HEK293 (cell line): ENCODE measurements around the gene RGS7.

ENCODE experiments used
- CTCF ChIA-PET: fragments of 350-600 bp; formaldehyde crosslinking; extraction: SDS; loops from one replicate; lab custom pipeline; 2021; ENCODE audit warnings: antibody characterized with exemption; lab: Yijun Ruan, JAX
- POLR2A ChIA-PET: fragments of 300-600 bp; formaldehyde crosslinking; extraction: SDS; loops from one replicate; lab custom pipeline; 2020; ENCODE audit warnings: antibody characterized with exemption, inconsistent platforms; lab: Yijun Ruan, JAX
- H3K27ac ChIP-seq: fragments of 200-500 bp; sonication (Bioruptor generic); 2 replicates; pipeline ENCODE4 v1.5.1; 2014; ENCODE audit warnings: low read depth, low read length, control low read depth, inconsistent platforms; ENCODE audit errors: extremely low read depth
- H3K36me3 ChIP-seq, 2 experiments: fragments of 200-500 bp in 1 of 2; sonication (Bioruptor generic) in 1 of 2; 1 replicate in 1 of 2; 2 replicates in 1 of 2; pipeline ENCODE4 v1.5.1; 2014 to 2017; ENCODE audit warnings: inconsistent platforms in 2 of 2, low read length in 2 of 2; ENCODE audit not compliant: control insufficient read depth in 2 of 2, insufficient read depth in 1 of 2
- H3K4me1 ChIP-seq: fragments of 200-500 bp; sonication (Bioruptor generic); 2 replicates; pipeline ENCODE4 v1.5.1; 2014; ENCODE audit warnings: mild to moderate bottlenecking, low read length, inconsistent platforms; ENCODE audit not compliant: control insufficient read depth, insufficient read depth
- H3K4me3 ChIP-seq: 2 replicates; pipeline ENCODE4 v1.5.1; 2011; ENCODE audit warnings: low read depth, mild to moderate bottlenecking, control low read depth, low read length, moderate library complexity
- H3K9me3 ChIP-seq: fragments of 200-500 bp; sonication (Bioruptor generic); 2 replicates; pipeline ENCODE4 v1.5.1; 2014; ENCODE audit warnings: low read depth, low read length, inconsistent platforms; ENCODE audit not compliant: control insufficient read depth, insufficient read depth
- GFI1B ChIP-seq: fragments of 450-650 bp; formaldehyde crosslinking; IDR thresholded peaks from 2 replicates; pipeline ENCODE4 v1.5.1; 2016; ENCODE audit warnings: missing biosample characterization, missing genetic modification characterization
- GLIS2 ChIP-seq: fragments of 450-650 bp; formaldehyde crosslinking; IDR thresholded peaks from 2 replicates; pipeline ENCODE4 v1.5.1; 2016; ENCODE audit warnings: missing biosample characterization, missing genetic modification characterization
- KLF1 ChIP-seq: fragments of 450-650 bp; formaldehyde crosslinking; IDR thresholded peaks from 2 replicates; pipeline ENCODE4 v1.5.1; 2016; ENCODE audit warnings: missing biosample characterization, missing genetic modification characterization
- KLF8 ChIP-seq: fragments of 450-650 bp; formaldehyde crosslinking; IDR thresholded peaks from 2 replicates; pipeline ENCODE4 v1.5.1; 2016; ENCODE audit warnings: missing biosample characterization, missing genetic modification characterization
- OVOL3 ChIP-seq: fragments of 450-650 bp; formaldehyde crosslinking; IDR thresholded peaks from 2 replicates; pipeline ENCODE4 v1.5.1; 2016; ENCODE audit warnings: missing biosample characterization, missing genetic modification characterization
- PRDM6 ChIP-seq: fragments of 450-650 bp; formaldehyde crosslinking; IDR thresholded peaks from 2 replicates; pipeline ENCODE4 v1.5.1; 2017; ENCODE audit warnings: missing biosample characterization, missing genetic modification characterization
- SCRT1 ChIP-seq: fragments of 450-650 bp; formaldehyde crosslinking; IDR thresholded peaks from 2 replicates; pipeline ENCODE4 v1.5.1; 2016; ENCODE audit warnings: missing biosample characterization, missing genetic modification characterization, borderline replicate concordance
- SP7 ChIP-seq: fragments of 450-650 bp; formaldehyde crosslinking; IDR thresholded peaks from 2 replicates; pipeline ENCODE4 v1.5.1; 2016; ENCODE audit warnings: missing biosample characterization, missing genetic modification characterization
- TRIM28 ChIP-seq: IDR thresholded peaks from 2 replicates; pipeline ENCODE4 v1.6.1; 2011; ENCODE audit warnings: low read length, control low read depth, borderline replicate concordance
- YY1 ChIP-seq: fragments of 450-650 bp; formaldehyde crosslinking; IDR thresholded peaks from 2 replicates; pipeline ENCODE4 v1.5.1; 2018; ENCODE audit warnings: missing biosample characterization, missing genetic modification characterization
- YY2 ChIP-seq: fragments of 450-650 bp; formaldehyde crosslinking; IDR thresholded peaks from 2 replicates; pipeline ENCODE4 v1.5.1; 2016; ENCODE audit warnings: missing biosample characterization, missing genetic modification characterization
- ZFHX2 ChIP-seq: fragments of 450-650 bp; formaldehyde crosslinking; conservative IDR thresholded peaks from 2 replicates; pipeline ENCODE4 v1.5.1; 2016; ENCODE audit warnings: missing biosample characterization, missing genetic modification characterization
- ZFP3 ChIP-seq: fragments of 450-650 bp; formaldehyde crosslinking; IDR thresholded peaks from 2 replicates; pipeline ENCODE4 v1.5.1; 2016; ENCODE audit warnings: low read depth, missing biosample characterization, missing genetic modification characterization
- ZFP69B ChIP-seq: fragments of 450-650 bp; formaldehyde crosslinking; IDR thresholded peaks from 2 replicates; pipeline ENCODE4 v1.5.1; 2016; ENCODE audit warnings: missing biosample characterization, missing genetic modification characterization
- ZNF132 ChIP-seq: fragments of 450-650 bp; formaldehyde crosslinking; IDR thresholded peaks from 2 replicates; pipeline ENCODE4 v1.5.1; 2017; ENCODE audit warnings: missing biosample characterization, missing genetic modification characterization, borderline replicate concordance
- ZNF223 ChIP-seq: fragments of 450-650 bp; formaldehyde crosslinking; IDR thresholded peaks from 2 replicates; pipeline ENCODE4 v1.5.1; 2016; ENCODE audit warnings: missing biosample characterization, missing genetic modification characterization
- ZNF274 ChIP-seq, 2 experiments: fragments of 200-500 bp in 1 of 2; fragments of 450-650 bp in 1 of 2; sonication (Bioruptor generic) in 1 of 2; formaldehyde crosslinking in 1 of 2; IDR thresholded peaks; 2 replicates each; pipeline versions ENCODE4 v1.5.1 to v1.6.1; 2014 to 2016; ENCODE audit warnings: borderline replicate concordance in 1 of 2, inconsistent platforms in 1 of 2, low read length in 1 of 2, missing biosample characterization in 1 of 2, missing genetic modification characterization in 1 of 2
- ZNF311 ChIP-seq: fragments of 450-650 bp; formaldehyde crosslinking; IDR thresholded peaks from 2 replicates; pipeline ENCODE4 v1.5.1; 2017; ENCODE audit warnings: missing biosample characterization, missing genetic modification characterization, borderline replicate concordance
- ZNF324 ChIP-seq: fragments of 450-650 bp; formaldehyde crosslinking; IDR thresholded peaks from 2 replicates; pipeline ENCODE4 v1.5.1; 2016; ENCODE audit warnings: missing biosample characterization, missing genetic modification characterization
- ZNF341 ChIP-seq: fragments of 450-650 bp; formaldehyde crosslinking; IDR thresholded peaks from 2 replicates; pipeline ENCODE4; 2016; ENCODE audit warnings: low read depth, missing biosample characterization, missing genetic modification characterization
- ZNF354C ChIP-seq: fragments of 450-650 bp; formaldehyde crosslinking; IDR thresholded peaks from 2 replicates; pipeline ENCODE4 v1.5.1; 2016; ENCODE audit warnings: missing biosample characterization, missing genetic modification characterization, low read depth, borderline replicate concordance
- ZNF391 ChIP-seq: fragments of 450-650 bp; formaldehyde crosslinking; IDR thresholded peaks from 2 replicates; pipeline ENCODE4 v1.5.1; 2016; ENCODE audit warnings: low read depth, missing biosample characterization, missing genetic modification characterization, borderline replicate concordance
- ZNF394 ChIP-seq: fragments of 450-650 bp; formaldehyde crosslinking; IDR thresholded peaks from 2 replicates; pipeline ENCODE4 v1.5.1; 2016; ENCODE audit warnings: missing biosample characterization, missing genetic modification characterization, mild to moderate bottlenecking, moderate library complexity, borderline replicate concordance
- ZNF426 ChIP-seq: fragments of 450-650 bp; formaldehyde crosslinking; IDR thresholded peaks from 2 replicates; pipeline ENCODE4 v1.5.1; 2017; ENCODE audit warnings: missing biosample characterization, missing genetic modification characterization, mild to moderate bottlenecking, inconsistent platforms, moderate library complexity
- ZNF555 ChIP-seq: fragments of 450-650 bp; formaldehyde crosslinking; conservative IDR thresholded peaks from 2 replicates; pipeline ENCODE4 v1.5.1; 2017; ENCODE audit warnings: missing biosample characterization, mild to moderate bottlenecking, missing genetic modification characterization, inconsistent platforms
- ZNF560 ChIP-seq: fragments of 450-650 bp; formaldehyde crosslinking; IDR thresholded peaks from 2 replicates; pipeline ENCODE4 v1.5.1; 2017; ENCODE audit warnings: missing biosample characterization, missing genetic modification characterization, borderline replicate concordance
- ZNF561 ChIP-seq: fragments of 450-650 bp; IDR thresholded peaks from 2 replicates; pipeline ENCODE4 v1.5.1; 2018; ENCODE audit warnings: missing biosample characterization, missing genetic modification characterization, borderline replicate concordance
- ZNF776 ChIP-seq: fragments of 450-650 bp; formaldehyde crosslinking; IDR thresholded peaks from 2 replicates; pipeline ENCODE4 v1.5.0; 2017; ENCODE audit warnings: missing biosample characterization, missing genetic modification characterization, borderline replicate concordance
- ZNF777 ChIP-seq: fragments of 450-650 bp; formaldehyde crosslinking; IDR thresholded peaks from 2 replicates; pipeline ENCODE4 v1.5.1; 2017; ENCODE audit warnings: missing biosample characterization, missing genetic modification characterization, borderline replicate concordance

The RGS7 gene

GRCh38 chr1:240877605-240878004, 479.4 kb downstream of the RGS7 start:
- ChIA-PET POLR2A (no interaction called here), CTCF (interaction anchor here (1.5 to 1.7 kb wide), 2 partner anchors 10 to 27 kb away, joined by 3 to 8 read pairs; no protein-coding TSS in a partner anchor)
- Histone ChIP-seq H3K4me1 (no peaks in the 10 kb centered on the region), H3K4me3 (no peak overlapping the region), H3K27ac (no peak overlapping the region), H3K36me3 (no peaks in the 10 kb centered on the region), H3K9me3 (no peaks in the 10 kb centered on the region)
- TF ChIP-seq ZNF776 (tag by site-specific recombination) (no peak), KLF8 (tag by site-specific recombination) (no peak), GFI1B (tag by site-specific recombination) (no peak), ZNF426 (tag by site-specific recombination) (no peak), ZFP3 (tag by site-specific recombination) (no peak), ZNF341 (tag by site-specific recombination) (no peak), KLF1 (tag by site-specific recombination) (no peak), GLIS2 (tag by site-specific recombination) (no peak), ZNF394 (tag by site-specific recombination) (no peak), ZNF223 (no peak), ZNF391 (tag by site-specific recombination) (no peak), ZFP69B (tag by site-specific recombination) (no peak), ZFHX2 (tag by site-specific recombination) (no peak), TRIM28 (no peak), ZNF560 (tag by site-specific recombination) (no peak)

- Histone ChIP-seq H3K27ac (no peak overlapping the region), H3K4me3 (no peak overlapping the region), H3K36me3 (no peaks in the 10 kb centered on the region), H3K4me1 (no peaks in the 10 kb centered on the region), H3K9me3 (no peaks in the 10 kb centered on the region)
- CTCF ChIA-PET, result interaction anchor here (0.6 to 1.7 kb wide), 4 partner anchors 25 to 145 kb away, joined by 3 to 7 read pairs (median 4); no protein-coding TSS in a partner anchor
- POLR2A ChIA-PET, result no interaction called here
- TF ChIP-seq YY1 (tag by site-specific recombination) (no peak), ZNF132 (tag by site-specific recombination) (no peak), ZNF324 (tag by site-specific recombination) (no peak), ZNF777 (tag by site-specific recombination) (no peak), OVOL3 (tag by site-specific recombination) (no peak), KLF8 (tag by site-specific recombination) (no peak), ZNF391 (tag by site-specific recombination) (no peak), ZNF555 (tag by site-specific recombination) (no peak), SP7 (tag by site-specific recombination) (no peak), ZNF354C (tag by site-specific recombination) (no peak), ZFP3 (tag by site-specific recombination) (no peak), YY2 (tag by site-specific recombination) (no peak), PRDM6 (no peak), ZNF274 (IDR thresholded peaks at IDR 0.05; ENCODE audit: low read length) (no peak), ZNF274 (tag by site-specific recombination; IDR thresholded peaks at IDR 0.05; ENCODE audit: borderline replicate concordance) (no peak), SCRT1 (no peak), ZNF311 (no peak), ZNF561 (tag by site-specific recombination) (no peak), ZFP69B (tag by site-specific recombination) (no peak), ZNF560 (tag by site-specific recombination) (no peak)
- TF ChIP-seq, all 188 proteins: peak for 0
These were observed 480.9 kb downstream of the RGS7 start for GRCh38 chr1:240876071-240876470.
